GM18498 (cell line): ENCODE measurements around the gene LRRC15.

Source experiments
- ATAC-seq: cut with Tn5 transposase; IDR thresholded peaks from one replicate; pipeline ENCODE4 v1.9.1; 2021; ENCODE audit warnings: mild to moderate bottlenecking, moderate library complexity; ENCODE audit not compliant: unreplicated experiment

LRRC15 gene

GRCh38 chr3:194369522-194370279, at the start of gene LRRC15:
Gene LRRC15 (minus strand): TSS chr3:194369743. CDS start chr3:194361043, 8,700 bp downstream.
- ATAC-seq: no peak

- ATAC-seq: no peak
These were observed 49.1 kb upstream of the LRRC15 start for GRCh38 chr3:194418671-194419070.

- no peak for ATAC-seq
These were observed 37.9 kb upstream of the LRRC15 start for GRCh38 chr3:194407423-194407822.

GRCh38 chr3:194405766-194406165, 36.2 kb upstream of the LRRC15 start:
- no peak for ATAC-seq

GRCh38 chr3:194404365-194405140, 35.0 kb upstream of the LRRC15 start:
- no peak for ATAC-seq

GRCh38 chr3:194401868-194402329, 32.4 kb upstream of the LRRC15 start:
- ATAC-seq: no peak

- no peak for ATAC-seq
These were observed 31.8 kb upstream of the LRRC15 start for GRCh38 chr3:194401346-194401745.

- no peak for ATAC-seq
These were observed 30.4 kb upstream of the LRRC15 start for GRCh38 chr3:194399874-194400411.

- no peak for ATAC-seq
These were observed 29.6 kb upstream of the LRRC15 start, which contains the start of gene GP5 for GRCh38 chr3:194399166-194399565. Gene GP5 (minus strand): TSS chr3:194399266. CDS start chr3:194398282, 984 bp downstream.

GRCh38 chr3:194397757-194398312, 28.3 kb upstream of the LRRC15 start:
- ATAC-seq: no peak

- peak; percentile 43 for ATAC-seq
These were observed 27.6 kb upstream of the LRRC15 start for GRCh38 chr3:194396859-194397756.

GRCh38 chr3:194396539-194396858, 27.0 kb upstream of the LRRC15 start:
- ATAC-seq: no peak

GRCh38 chr3:194395778-194396538, 26.4 kb upstream of the LRRC15 start:
- ATAC-seq: no peak

- no peak for ATAC-seq
These were observed 25.7 kb upstream of the LRRC15 start for GRCh38 chr3:194395212-194395611.

GRCh38 chr3:194392576-194392975, 23.0 kb upstream of the LRRC15 start:
- no peak for ATAC-seq

- ATAC-seq: no peak
These were observed 21.3 kb upstream of the LRRC15 start for GRCh38 chr3:194390835-194391234.

GRCh38 chr3:194389269-194389668, 19.7 kb upstream of the LRRC15 start:
- ATAC-seq: no peak

- no peak for ATAC-seq
These were observed 18.4 kb upstream of the LRRC15 start for GRCh38 chr3:194387926-194388418.

GRCh38 chr3:194387276-194387675, 17.7 kb upstream of the LRRC15 start:
- ATAC-seq: no peak

- ATAC-seq: no peak
These were observed 17.1 kb upstream of the LRRC15 start for GRCh38 chr3:194386648-194387047.
